Caco-2 (cell line): ENCODE data around the gene EIF1AD. TPM values are rescaled to one million over a fixed set of nuclear protein-coding genes. Genes with fewer than 3 reads are reported as not detected.
"Not testable (repeated sequence)": the region's sequence is repeated elsewhere in the genome, so short reads cannot be mapped to it uniquely, and the experiment has no call there.

Source experiments
- BruUV-seq: library from RNA; stranded (reverse); fragments of 400-500 nt; replicated peaks from 2 replicates; lab custom pipeline; 2021; lab: Mats Ljungman, UMichigan
- CTCF ChIA-PET: fragments of 300-600 bp; sonication (Branson Sonifier 250); formaldehyde crosslinking; loops from one replicate; lab custom pipeline; 2022; ENCODE audit warnings: antibody characterized with exemption; lab: Charles Lee
- POLR2A ChIA-PET: fragments of 300-600 bp; sonication (Branson Sonifier 250); formaldehyde crosslinking; loops from one replicate; lab custom pipeline; 2022; ENCODE audit warnings: antibody characterized with exemption; lab: Charles Lee
- DNase-seq, 2 experiments: peaks; one replicate each; pipeline versions ENCODE4 v3.0.0 to v3.0.0-alpha.2; 2020 to 2022
- H3K27me3 ChIP-seq: replicated peaks from 2 replicates; pipeline ENCODE4 v1.6.0; 2011; ENCODE audit warnings: low read length; ENCODE audit not compliant: control insufficient read depth, insufficient read depth
- H3K36me3 ChIP-seq: 2 replicates; pipeline ENCODE4 v1.5.1; 2011; ENCODE audit warnings: low read length; ENCODE audit not compliant: control insufficient read depth, insufficient read depth
- H3K4me1 ChIP-seq: fragments of 250-450 bp; sonication (Bioruptor Pico); 2 replicates; pipeline ENCODE4 v1.5.1; 2020; ENCODE audit warnings: mild to moderate bottlenecking
- H3K4me3 ChIP-seq: 2 replicates; pipeline ENCODE4 v1.5.1; 2011; ENCODE audit warnings: low read depth, mild to moderate bottlenecking, control low read depth, low read length
- H3K9me3 ChIP-seq: fragments of 250-450 bp; sonication (Bioruptor Pico); 2 replicates; pipeline ENCODE4 v1.5.1; 2020; ENCODE audit warnings: mild to moderate bottlenecking, moderate library complexity
- H3K27ac Mint-ChIP-seq: one replicate; pipeline ENCODE4 v1.8.0; 2022; ENCODE audit warnings: mixed read lengths; ENCODE audit not compliant: unreplicated experiment
- H3K27me3 Mint-ChIP-seq: one replicate; pipeline ENCODE4 v1.8.0; 2022; ENCODE audit warnings: mixed read lengths; ENCODE audit not compliant: insufficient read depth, unreplicated experiment
- H3K36me3 Mint-ChIP-seq: one replicate; pipeline ENCODE4 v1.8.0; 2022; ENCODE audit warnings: mild to moderate bottlenecking, mixed read lengths; ENCODE audit not compliant: insufficient read depth, unreplicated experiment
- H3K4me1 Mint-ChIP-seq: one replicate; pipeline ENCODE4 v1.8.0; 2022; ENCODE audit warnings: low read depth, mixed read lengths; ENCODE audit not compliant: unreplicated experiment
- H3K4me3 Mint-ChIP-seq: one replicate; pipeline ENCODE4 v1.8.0; 2022; ENCODE audit warnings: mild to moderate bottlenecking, moderate library complexity, mixed read lengths; ENCODE audit not compliant: unreplicated experiment
- H3K9me3 Mint-ChIP-seq: one replicate; pipeline ENCODE4 v1.8.0; 2022; ENCODE audit warnings: mixed read lengths; ENCODE audit not compliant: unreplicated experiment
- intact Hi-C: fragments of 100-400 bp; cut with micrococcal nuclease; formaldehyde crosslinking; loops from one replicate; pipeline ENCODE4 v1.10.0; 2022; ENCODE audit not compliant: unreplicated experiment
- total RNA-seq: library from RNA; stranded (reverse); gene quantifications from 2 replicates; pipeline ENCODE4 v1.2.3, GENCODE V29; 2022
- TF ChIP-seq, protein P1 (sequence below), 2 experiments: fragments of 200-600 bp in 1 of 2; IDR thresholded peaks; 1 replicate in 1 of 2; 2 replicates in 1 of 2; pipeline versions ENCODE4 v1.5.1 to v1.8.0; 2011 to 2022; ENCODE audit warnings: antibody characterized with exemption in 1 of 2, control low read depth in 1 of 2, inconsistent platforms in 1 of 2, low read depth in 1 of 2, low read length in 1 of 2, mild to moderate bottlenecking in 1 of 2, moderate library complexity in 1 of 2; ENCODE audit not compliant: insufficient read depth in 1 of 2, severe bottlenecking in 1 of 2, unreplicated experiment in 1 of 2

Gene EIF1AD
- total RNA-seq, 1 experiment from 2014 or later, result 55.3 TPM

DNA sequence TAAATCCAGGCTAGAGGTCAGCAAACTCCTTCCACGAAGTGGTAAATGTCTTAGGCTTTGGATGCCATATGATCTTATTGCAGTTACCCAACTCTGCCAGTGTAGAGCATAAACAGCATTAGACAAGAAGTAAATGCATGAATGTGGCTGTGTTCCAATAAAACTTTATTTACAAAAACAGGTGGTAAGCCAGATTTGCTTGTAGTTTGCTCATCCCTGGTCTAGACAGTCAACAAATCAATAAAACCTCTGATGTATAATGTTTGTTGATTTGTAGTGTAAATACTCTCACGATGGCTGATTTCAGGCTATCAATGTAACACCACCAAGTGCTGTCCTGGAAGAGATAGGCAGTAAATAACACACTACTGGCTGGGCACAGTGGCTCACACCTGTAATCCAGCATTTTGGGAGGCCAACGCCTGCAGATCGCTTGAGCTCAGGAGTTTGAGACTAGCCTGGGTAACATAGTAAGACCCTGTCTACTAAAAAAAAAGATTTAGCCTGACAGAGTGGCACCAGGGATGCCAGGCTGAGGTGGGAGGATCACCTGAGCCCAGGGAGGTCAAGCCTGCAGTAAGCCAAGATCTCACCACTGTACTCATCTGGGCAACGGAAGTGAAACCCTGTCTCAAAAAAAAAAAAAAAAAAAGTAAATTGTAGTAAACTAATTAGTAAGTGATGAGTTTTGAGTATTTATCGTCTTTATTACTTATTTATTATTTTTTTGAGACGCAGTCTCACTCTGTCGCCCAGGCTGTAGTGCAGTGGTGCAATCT lies 31.2 kb upstream of the EIF1AD start:
- intact Hi-C loops, result no loop called here
- CTCF ChIA-PET, result no interaction called here
- H3K4me1 Mint-ChIP-seq, result no peaks in the 10 kb centered on the region
- H3K27me3 Mint-ChIP-seq, result no peaks in the 10 kb centered on the region
- TF ChIP-seq, protein P1, sequence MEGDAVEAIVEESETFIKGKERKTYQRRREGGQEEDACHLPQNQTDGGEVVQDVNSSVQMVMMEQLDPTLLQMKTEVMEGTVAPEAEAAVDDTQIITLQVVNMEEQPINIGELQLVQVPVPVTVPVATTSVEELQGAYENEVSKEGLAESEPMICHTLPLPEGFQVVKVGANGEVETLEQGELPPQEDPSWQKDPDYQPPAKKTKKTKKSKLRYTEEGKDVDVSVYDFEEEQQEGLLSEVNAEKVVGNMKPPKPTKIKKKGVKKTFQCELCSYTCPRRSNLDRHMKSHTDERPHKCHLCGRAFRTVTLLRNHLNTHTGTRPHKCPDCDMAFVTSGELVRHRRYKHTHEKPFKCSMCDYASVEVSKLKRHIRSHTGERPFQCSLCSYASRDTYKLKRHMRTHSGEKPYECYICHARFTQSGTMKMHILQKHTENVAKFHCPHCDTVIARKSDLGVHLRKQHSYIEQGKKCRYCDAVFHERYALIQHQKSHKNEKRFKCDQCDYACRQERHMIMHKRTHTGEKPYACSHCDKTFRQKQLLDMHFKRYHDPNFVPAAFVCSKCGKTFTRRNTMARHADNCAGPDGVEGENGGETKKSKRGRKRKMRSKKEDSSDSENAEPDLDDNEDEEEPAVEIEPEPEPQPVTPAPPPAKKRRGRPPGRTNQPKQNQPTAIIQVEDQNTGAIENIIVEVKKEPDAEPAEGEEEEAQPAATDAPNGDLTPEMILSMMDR (IDR thresholded peaks at IDR 0.05; ENCODE audit: insufficient read depth in 1 of 2, low read depth in 1 of 2, low read length in 1 of 2, severe bottlenecking in 1 of 2, unreplicated experiment in 1 of 2), result no peak
- Histone ChIP-seq H3K9me3 (peaks cover 3% of the 10 kb centered on the region), H3K36me3 (no peaks in the 10 kb centered on the region), H3K27me3 (no peaks in the 10 kb centered on the region), H3K4me1 (no peaks in the 10 kb centered on the region), H3K4me3 (no peak overlapping the region)
- no peaks in the 10 kb centered on the region for H3K36me3 Mint-ChIP-seq
- no peak overlapping the region for H3K4me3 Mint-ChIP-seq
- H3K27ac Mint-ChIP-seq, result no peak overlapping the region
- POLR2A ChIA-PET, result no interaction called here
- BruUV-seq, result no TSS peak
- DNase-seq, result no peak
- no peaks in the 10 kb centered on the region for H3K9me3 Mint-ChIP-seq

DNA sequence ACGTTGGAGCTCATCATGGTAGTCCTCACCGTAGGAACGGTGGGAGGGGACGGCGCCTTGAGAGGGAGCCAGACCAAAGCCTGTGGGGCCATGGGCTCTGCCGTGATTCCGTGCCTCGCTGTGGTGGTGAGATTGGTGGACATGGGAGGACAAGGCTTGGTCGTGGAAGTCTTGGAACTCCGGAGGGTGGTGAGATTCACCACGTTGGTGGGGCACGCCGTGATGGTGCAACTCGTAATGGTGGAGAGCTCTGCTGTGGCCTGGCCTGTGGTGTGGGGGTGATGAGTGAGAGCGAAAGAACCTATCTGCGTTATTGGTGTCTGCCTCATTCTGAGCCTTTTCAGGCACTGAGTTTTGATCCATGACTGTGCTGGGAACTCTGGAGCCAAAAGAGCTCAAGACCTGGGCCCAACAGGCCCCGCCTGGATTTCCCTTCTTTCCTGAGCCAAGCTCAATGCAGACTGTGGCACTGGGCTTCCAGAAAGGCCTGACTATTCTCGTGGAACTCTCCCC lies 24.1 kb upstream of the EIF1AD start, which contains the start of gene CATSPER1:
Gene CATSPER1 (minus strand): TSS at position 463 of the 513 bp plus-strand sequence. CDS start 100 bp downstream, at position 363.
- H3K9me3 ChIP-seq, result no peaks in the 10 kb centered on the region
- Mint-ChIP-seq H3K4me1 (no peaks in the 10 kb centered on the region), H3K27ac (no peak within 1 kb of the TSS), H3K9me3 (no peaks in the 10 kb centered on the region), H3K4me3 (no peak within 1 kb of the TSS), H3K27me3 (peaks cover 3% of the 10 kb centered on the region), H3K36me3 (no peaks in the 10 kb centered on the region)
- BruUV-seq, result no TSS peak
- H3K4me3 ChIP-seq, result no peak within 1 kb of the TSS
- DNase-seq, result no peak
- H3K4me1 ChIP-seq, result no peaks in the 10 kb centered on the region
- H3K36me3 ChIP-seq, result no peaks in the 10 kb centered on the region
- ChIA-PET CTCF (no interaction called here), POLR2A (no interaction called here)
- TF ChIP-seq, protein P1 (IDR thresholded peaks at IDR 0.05; ENCODE audit: insufficient read depth in 1 of 2, low read depth in 1 of 2, low read length in 1 of 2, severe bottlenecking in 1 of 2, unreplicated experiment in 1 of 2), result no peak
- no peaks in the 10 kb centered on the region for H3K27me3 ChIP-seq
- intact Hi-C loops, result no loop called here

DNA sequence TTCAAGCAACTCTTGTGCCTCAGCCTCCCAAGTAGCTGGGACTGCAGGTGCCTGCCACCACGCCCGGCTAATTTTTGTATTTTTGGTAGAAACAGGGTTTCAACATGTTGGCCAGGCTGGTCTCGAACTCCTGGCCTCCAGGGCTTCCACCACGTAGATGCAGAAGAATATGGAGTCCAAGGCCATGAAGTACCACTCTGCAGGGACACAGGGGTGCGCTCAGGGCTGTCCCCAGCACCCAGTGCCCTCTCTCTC lies 21.2 kb upstream of the EIF1AD start:
- DNase-seq, H3K27ac Mint-ChIP-seq, H3K9me3 ChIP-seq, H3K27me3 ChIP-seq, H3K4me3 ChIP-seq, H3K36me3 ChIP-seq, POLR2A ChIA-PET, BruUV-seq, H3K9me3 Mint-ChIP-seq, H3K4me1 Mint-ChIP-seq, H3K4me3 Mint-ChIP-seq, H3K4me1 ChIP-seq, H3K27me3 Mint-ChIP-seq, H3K36me3 Mint-ChIP-seq: not testable (repeated sequence)
- intact Hi-C loops, result loop anchor here (2.0 kb wide), 1 partner anchor 20 kb away; the partner anchor contains the start of genes BANF1 and EIF1AD
- CTCF ChIA-PET, result interaction anchor here (0.5 to 1.5 kb wide), 4 partner anchors 18 to 198 kb away, joined by 3 to 8 read pairs (median 4); partner anchors contain the start of gene CCDC85B
